Measurements from ENCODE around the gene IFI27.

The IFI27 gene

DNA sequence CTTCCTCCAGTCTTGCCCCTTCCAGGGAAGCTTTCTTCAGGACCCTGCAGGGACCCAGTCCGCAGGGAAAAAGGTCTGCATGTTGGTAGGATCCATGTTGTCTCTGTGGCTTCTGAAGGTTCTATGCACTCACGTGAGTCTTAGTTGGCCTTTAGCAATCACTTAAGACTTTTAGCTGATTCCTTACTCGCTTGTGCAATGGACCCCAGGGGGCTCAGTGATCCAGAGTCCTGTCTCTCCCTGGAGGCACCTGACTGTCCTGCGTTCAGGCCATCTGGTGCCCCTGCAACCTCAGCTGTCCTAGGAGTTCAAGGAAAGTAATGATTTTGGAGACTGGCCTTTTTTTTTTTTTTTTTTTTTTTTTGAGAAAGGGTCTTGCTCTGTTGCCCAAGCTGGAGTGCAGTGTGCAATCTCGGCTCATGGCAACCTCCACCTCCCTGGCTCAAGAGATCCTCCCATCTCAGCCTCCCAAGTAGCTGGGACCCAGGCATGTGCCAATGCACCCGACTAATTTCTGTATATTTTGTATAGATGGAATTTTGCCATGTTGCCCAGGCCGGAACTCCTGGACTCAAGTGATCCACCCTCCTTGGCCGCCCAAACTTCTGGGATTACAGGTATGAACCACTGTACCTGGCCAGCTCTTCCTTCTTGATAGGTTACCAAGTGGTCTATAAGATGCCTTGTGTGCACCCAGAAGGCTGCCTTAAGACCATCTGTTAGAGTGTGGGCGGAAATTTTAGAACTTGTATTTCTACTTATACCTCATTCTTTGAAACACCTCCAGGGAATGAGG is 14.2 kb downstream of the IFI27 start:
- DNase-seq, result no peak

GRCh38 chr14:94125659-94126418 is 15.3 kb downstream of the IFI27 start:
- no peak for DNase-seq

DNA sequence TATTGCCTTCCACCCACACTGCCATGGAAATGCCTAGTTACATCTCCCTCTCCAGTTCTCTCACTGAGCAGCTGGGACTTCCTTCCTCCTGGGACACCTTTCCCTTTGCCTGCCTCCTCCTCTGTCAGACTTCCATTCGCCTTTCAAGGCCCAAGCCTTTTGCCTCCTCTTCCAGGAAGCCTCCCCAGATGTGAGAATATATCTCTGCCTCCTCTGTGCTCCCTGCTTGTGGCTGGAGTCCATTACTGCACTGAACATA is 15.8 kb downstream of the IFI27 start:
- no peak for DNase-seq

DNA sequence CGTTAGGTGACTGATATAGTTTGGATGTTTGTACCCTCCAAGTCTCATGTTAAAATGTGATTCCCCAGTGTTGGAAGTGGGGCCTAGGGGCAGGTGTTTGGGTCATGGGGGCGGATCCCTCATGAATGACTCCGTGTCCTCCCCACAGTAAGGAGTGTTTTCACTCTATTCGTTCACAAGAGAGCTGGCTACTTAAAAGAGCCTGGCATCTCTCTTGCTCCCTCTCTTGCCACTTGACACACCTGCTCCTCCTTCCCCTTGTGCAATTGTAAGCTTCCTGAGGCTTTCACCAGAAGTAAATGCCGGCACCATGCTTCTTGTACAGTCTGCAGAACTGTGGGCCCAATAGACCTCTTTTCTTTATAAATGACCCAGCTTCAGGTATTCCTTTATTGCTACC is 16.3 kb downstream of the IFI27 start:
- DNase-seq, result no peak

GRCh38 chr14:94127330-94127729 is 16.8 kb downstream of the IFI27 start:
- DNase-seq, result no peak

- DNase-seq, result no peak
These were observed 17.8 kb downstream of the IFI27 start for GRCh38 chr14:94128216-94128839.

- DNase-seq, result peak in 55 of 56 donors; percentile 30 to 90 (median 81)
These were observed 18.7 kb downstream of the IFI27 start, which contains the start of gene IFI27L2 for GRCh38 chr14:94129111-94129757. IFI27L2 (minus strand) TSS chr14:94129604; CDS start chr14:94129564, 40 bp downstream.

DNA sequence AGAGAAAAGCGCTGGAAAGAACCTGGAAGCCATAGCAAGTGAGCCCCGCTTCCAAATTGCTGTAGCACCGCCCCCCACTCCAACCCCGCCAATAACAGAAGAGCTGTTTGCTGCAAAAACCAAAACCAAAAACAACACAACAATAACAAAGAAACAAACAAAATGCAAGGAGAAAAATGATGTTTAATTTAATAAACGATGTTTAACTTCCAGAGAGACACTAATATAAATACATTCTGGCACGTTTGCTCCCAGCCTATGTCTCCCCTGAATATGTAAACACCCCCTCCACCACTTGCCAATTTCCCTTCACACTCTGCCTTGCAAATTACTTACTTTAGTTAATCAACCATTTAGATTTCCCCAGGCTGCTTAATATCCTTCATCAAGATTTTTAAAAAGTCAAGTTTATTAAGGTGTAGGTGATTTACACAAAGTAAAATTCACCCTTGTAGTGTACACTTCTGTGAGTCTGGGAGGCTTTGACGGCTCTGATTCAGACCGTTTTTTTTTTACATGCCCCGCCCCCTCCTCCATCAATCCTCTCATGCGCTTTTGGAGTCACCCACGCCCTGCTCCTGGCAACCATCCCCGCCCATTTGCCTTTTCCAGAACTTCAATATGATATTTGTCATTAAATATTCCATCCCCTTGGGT is 19.4 kb downstream of the IFI27 start:
- DNase-seq, result peak in 37 of 56 donors; percentile 8 to 75 (median 35)

DNA sequence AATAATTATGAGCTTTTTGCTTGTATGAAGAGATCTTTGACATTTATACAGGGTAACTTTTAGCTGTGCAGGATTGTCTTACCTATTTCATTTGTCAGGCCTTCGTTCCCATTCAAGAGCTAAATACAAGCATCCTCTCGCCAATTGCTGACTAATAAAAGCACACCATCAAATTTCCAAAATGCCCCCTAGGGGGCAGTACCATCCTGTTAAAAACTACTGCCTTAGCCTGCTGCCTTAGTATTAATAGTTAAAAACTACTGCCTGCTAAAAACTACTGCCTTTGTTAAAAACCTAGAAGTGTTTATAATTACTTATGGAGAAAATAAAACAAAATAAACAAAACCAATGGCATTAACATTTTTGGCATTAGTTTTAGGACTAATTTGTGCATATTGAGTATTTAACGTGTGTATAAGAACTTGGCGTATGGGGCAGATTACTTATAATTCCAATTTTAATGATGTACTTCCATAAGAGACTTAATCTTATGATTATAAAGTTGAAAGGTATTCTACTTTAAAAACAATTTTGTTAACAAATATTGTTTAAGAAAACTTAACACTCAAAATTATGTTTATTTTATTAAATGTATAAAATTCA is 21.9 kb downstream of the IFI27 start:
- DNase-seq, result peak in 38 of 56 donors; percentile 2 to 86 (median 35)

DNA sequence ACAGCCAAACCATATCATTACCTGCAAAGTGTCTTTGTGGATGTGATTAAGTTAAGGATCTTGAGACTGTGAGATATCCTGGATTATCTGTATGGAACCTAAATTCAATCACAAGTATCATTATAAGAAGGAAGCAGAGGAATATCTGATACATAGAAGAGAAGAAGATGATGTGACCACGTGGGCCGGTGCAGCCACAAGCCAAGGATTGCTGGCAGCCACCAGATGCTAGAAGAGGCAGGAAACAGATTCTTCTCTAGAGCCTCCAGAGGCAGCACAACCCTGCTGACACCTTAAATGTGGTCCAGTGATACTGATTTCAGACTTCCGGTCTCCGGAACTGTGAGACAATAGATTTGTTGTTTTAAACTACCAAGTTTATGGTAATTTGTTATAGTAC is 24.9 kb downstream of the IFI27 start:
- DNase-seq, result no peak

GRCh38 chr14:94136575-94137331 is 26.2 kb downstream of the IFI27 start:
- DNase-seq, result peak in 54 of 56 donors; percentile 8 to 94 (median 75)

DNA sequence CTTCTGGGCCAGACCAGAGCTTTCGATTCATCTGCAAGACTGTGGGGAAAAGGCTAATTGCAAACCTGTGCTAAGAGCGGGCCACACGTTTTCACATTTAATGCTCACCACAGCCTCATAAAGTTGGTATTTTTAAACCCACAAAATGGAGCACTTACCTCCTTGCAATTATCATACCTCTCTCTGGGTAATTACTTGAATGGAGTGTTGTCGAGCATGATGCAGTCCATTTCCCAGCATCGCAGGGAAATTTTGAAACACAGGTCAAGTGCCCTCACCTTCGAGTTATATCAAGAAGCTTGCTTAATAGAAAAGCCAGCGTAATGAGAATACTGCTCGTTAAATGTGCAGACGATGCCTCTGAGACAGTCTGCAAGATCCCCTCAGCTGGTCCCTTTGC is 27.7 kb downstream of the IFI27 start:
- DNase-seq, result no peak

GRCh38 chr14:94139006-94139405 is 28.5 kb downstream of the IFI27 start:
- DNase-seq, result no peak

GRCh38 chr14:94139421-94139820 is 28.9 kb downstream of the IFI27 start:
- DNase-seq, result no peak

DNA sequence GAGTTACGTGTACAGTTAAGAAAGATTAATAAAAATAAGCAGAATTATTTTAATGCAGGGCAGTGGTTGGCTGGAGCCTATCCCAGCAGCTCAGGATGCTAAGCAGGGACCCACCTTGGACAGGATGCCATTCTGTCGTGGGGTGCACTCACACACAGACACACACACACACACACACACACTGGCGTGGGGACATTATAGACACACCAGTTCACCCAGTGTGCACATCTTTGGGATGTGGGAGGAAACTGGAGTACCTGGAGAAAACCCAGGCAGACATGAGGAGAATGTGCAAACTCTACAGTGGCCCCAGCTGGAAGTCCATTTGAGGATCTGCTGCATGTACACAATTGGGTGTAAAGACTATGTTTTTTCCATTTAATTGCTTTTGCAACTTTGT is 31.7 kb downstream of the IFI27 start:
- no peak for DNase-seq

DNA sequence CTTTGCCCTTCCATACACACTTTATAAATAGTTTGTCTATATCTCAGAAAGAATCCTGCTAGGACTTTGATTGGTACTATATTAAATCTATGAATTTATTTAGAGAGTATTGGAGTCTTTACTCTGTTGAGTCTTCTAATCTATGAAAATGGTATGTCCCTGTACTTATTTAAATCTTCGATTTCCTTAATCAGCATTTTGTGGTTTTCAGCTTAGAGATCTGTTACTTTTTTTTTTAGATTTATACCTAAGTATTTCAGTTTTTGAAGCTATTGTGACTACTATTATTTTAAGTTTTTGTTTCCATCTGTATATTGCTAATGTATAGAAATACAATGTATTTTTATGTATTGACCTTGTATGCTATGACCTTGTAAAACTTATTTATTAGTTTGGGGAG is 32.3 kb downstream of the IFI27 start:
- no peak for DNase-seq

DNA sequence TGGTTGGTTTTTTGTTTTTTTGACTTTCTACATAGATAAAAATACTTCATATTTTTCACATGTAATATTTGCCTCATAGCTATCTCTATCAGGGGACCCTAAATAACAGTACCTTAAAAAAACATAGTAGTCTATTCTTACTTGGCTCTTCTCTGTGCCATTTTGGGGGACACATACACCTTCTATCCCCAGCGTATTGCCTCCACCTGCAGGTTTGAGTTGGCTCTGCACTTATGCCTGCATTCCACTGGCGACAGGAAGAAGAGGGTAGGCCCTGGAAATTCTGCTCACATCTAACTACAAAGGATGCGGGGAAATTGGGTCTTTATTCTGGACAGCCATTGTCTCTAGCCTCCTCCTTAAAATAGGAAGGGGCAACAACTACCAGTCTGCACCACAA is 32.7 kb downstream of the IFI27 start:
- no peak for DNase-seq

- DNase-seq, result no peak
These were observed 33.2 kb downstream of the IFI27 start for GRCh38 chr14:94143711-94144110.

- DNase-seq, result no peak
These were observed 34.2 kb downstream of the IFI27 start for GRCh38 chr14:94144765-94145164.

- no peak for DNase-seq
These were observed 35.5 kb downstream of the IFI27 start for GRCh38 chr14:94145902-94146527.

Data from nucleus accumbens (tissue), 56 donors.